HepG2 (cell line): ENCODE data around the gene PLCG2. TPM values are rescaled to one million over a fixed set of nuclear protein-coding genes. Genes with fewer than 3 reads are reported as not detected.

Source experiments
- ATAC-seq: fragments of 200-7000 bp; cut with Tn5 transposase; 3 replicates; pipeline ENCODE4 v1.9.1; 2020; ENCODE audit warnings: mild to moderate bottlenecking, moderate library complexity
- BruUV-seq: library from RNA; stranded (reverse); fragments of 400-500 nt; replicated peaks from 2 replicates; lab custom pipeline; 2021; lab: Mats Ljungman, UMichigan
- CTCF ChIA-PET: fragments of 300-600 bp; formaldehyde crosslinking; extraction: SDS; loops from one replicate; lab custom pipeline; 2021; ENCODE audit warnings: low total read pairs, inconsistent platforms, low intra/inter-chr PET ratio; lab: Yijun Ruan, JAX
- POLR2A ChIA-PET: fragments of 350-600 bp; sonication (Branson Sonifier 250); formaldehyde crosslinking; loops from one replicate; lab custom pipeline; 2020; ENCODE audit warnings: antibody characterized with exemption, inconsistent platforms; lab: Yijun Ruan, JAX
- DNase-seq: peaks from one replicate; pipeline ENCODE4 v3.0.0-alpha.2; 2015; ENCODE audit warnings: low spot score
- FAIRE-seq: peaks from 3 replicates; lab custom pipeline; 2011; peaks lifted over from hg19 to GRCh38; lab: Jason Lieb, UNC
- H2AFZ ChIP-seq: one replicate; pipeline ENCODE4 v1.6.1; 2011; ENCODE audit warnings: low read length, inconsistent platforms
- H3K27ac ChIP-seq: fragments of 300-600 bp; 3 replicates; pipeline ENCODE4 v1.8.0; 2011; ENCODE audit warnings: mixed run types, mild to moderate bottlenecking, mixed read lengths, low read length, inconsistent platforms; ENCODE audit not compliant: insufficient read depth; ENCODE audit errors: extremely low read length
- H3K27me3 ChIP-seq, 2 experiments: fragments of 200-600 bp in 1 of 2; 2 replicates in 1 of 2; 3 replicates in 1 of 2; pipeline versions ENCODE4 v1.6.0 to v1.8.0; 2011; ENCODE audit warnings: low read length in 2 of 2, mild to moderate bottlenecking in 2 of 2, moderate library complexity in 2 of 2, inconsistent platforms in 1 of 2; ENCODE audit not compliant: insufficient read depth in 2 of 2, control insufficient read depth in 1 of 2
- H3K36me3 ChIP-seq, 2 experiments: fragments of 200-600 bp in 1 of 2; replicated peaks in 1 of 2; 2 replicates in 1 of 2; 3 replicates in 1 of 2; pipeline versions ENCODE4 v1.5.1 to v1.8.0; 2011; ENCODE audit warnings: low read length in 2 of 2, inconsistent platforms in 1 of 2; ENCODE audit not compliant: insufficient read depth in 2 of 2, control insufficient read depth in 1 of 2
- H3K4me1 ChIP-seq: 2 replicates; pipeline ENCODE4 v1.5.1; 2012; ENCODE audit warnings: low read length, inconsistent platforms; ENCODE audit not compliant: insufficient read depth
- H3K4me2 ChIP-seq: 2 replicates; pipeline ENCODE4 v1.6.0; 2011; ENCODE audit warnings: low read depth, low read length, inconsistent platforms
- H3K4me3 ChIP-seq, 3 experiments: fragments of 200-600 bp in 1 of 3; sonication (generic), shearing (Covaris generic) in 1 of 3; replicated peaks in 1 of 3; 2 replicates each; pipeline ENCODE4 v1.5.1; 2011 to 2016; ENCODE audit warnings: low read length in 3 of 3, inconsistent platforms in 2 of 3, low read depth in 2 of 3, mild to moderate bottlenecking in 2 of 3, control low read depth in 1 of 3, mixed read lengths in 1 of 3; ENCODE audit not compliant: insufficient read depth in 1 of 3
- H3K79me2 ChIP-seq: one replicate; pipeline ENCODE4 v1.6.1; 2011; ENCODE audit warnings: low read length, inconsistent platforms; ENCODE audit not compliant: insufficient read depth
- H3K9ac ChIP-seq: 2 replicates; pipeline ENCODE4 v1.6.0; 2011; ENCODE audit warnings: mild to moderate bottlenecking, low read depth, low read length, inconsistent platforms; ENCODE audit not compliant: insufficient read depth
- H3K9me3 ChIP-seq: 2 replicates; pipeline ENCODE4 v1.5.1; 2012; ENCODE audit warnings: mild to moderate bottlenecking, low read length
- H4K20me1 ChIP-seq: 2 replicates; pipeline ENCODE4 v1.6.0; 2011; ENCODE audit warnings: inconsistent platforms, mild to moderate bottlenecking, low read length, moderate library complexity; ENCODE audit not compliant: insufficient read depth
- ADNP ChIP-seq: sonication (generic); formaldehyde crosslinking; IDR thresholded peaks from 2 replicates; pipeline ENCODE4 v1.4.0; 2020; ENCODE audit warnings: missing genetic modification reagents
- ATF7 ChIP-seq, 2 experiments: fragments of 450-650 bp in 1 of 2; sonication (generic) in 1 of 2; formaldehyde crosslinking in 1 of 2; IDR thresholded peaks; 2 replicates each; pipeline versions ENCODE4 v1.4.0 to v1.6.1; 2016 to 2020; ENCODE audit warnings: antibody characterized with exemption in 1 of 2, mild to moderate bottlenecking in 1 of 2, missing genetic modification reagents in 1 of 2
- CREB1 ChIP-seq, 2 experiments: fragments of 450-650 bp in 1 of 2; IDR thresholded peaks; 2 replicates each; pipeline ENCODE4 v1.6.1; 2016 to 2017; ENCODE audit warnings: control low read depth in 1 of 2, mild to moderate bottlenecking in 1 of 2, missing compliant biosample characterization in 1 of 2, missing genetic modification characterization in 1 of 2
- NRL ChIP-seq: sonication (generic); formaldehyde crosslinking; IDR thresholded peaks from 2 replicates; pipeline ENCODE4 v1.5.0; 2020; ENCODE audit warnings: missing genetic modification reagents, mild to moderate bottlenecking, moderate library complexity, borderline replicate concordance
- ZFP36 ChIP-seq: fragments of 150-350 bp; IDR thresholded peaks from 2 replicates; pipeline ENCODE4 v1.6.1; 2018; ENCODE audit warnings: borderline replicate concordance, low read length, low read depth; ENCODE audit not compliant: partially characterized antibody
- WGBS: methylation state at CpG from one replicate; pipeline ENCODE4 v1.1.6; 2017; ENCODE audit warnings: low lambda C conversion rate; 5-methylcytosine and 5-hydroxymethylcytosine counted together
- in situ Hi-C: cut with HindIII; loops from 2 replicates; pipeline ENCODE4 v1.10.0; 2017; ENCODE audit warnings: low pct_unique_long_range_greater_than_20kb; ENCODE audit not compliant: extremely low pct_ligation_motif_present
- intact Hi-C: fragments of 100-400 bp; cut with micrococcal nuclease; formaldehyde crosslinking; loops from one replicate; pipeline ENCODE4 v1.10.0; 2022; ENCODE audit not compliant: unreplicated experiment
- polyA plus RNA-seq, 8 experiments: library from polyadenylated mRNA; depleted of rRNA in 3 of 8; stranded (reverse) in 7 of 8; unstranded in 1 of 8; fragments of >200 nt; fragmentation: Illumina TruSeq in 4 of 8; extraction: Trizol in 4 of 8; gene quantifications; 2 replicates each; pipeline versions ENCODE4 v1.2.1 to v1.2.3, GENCODE V29; 2011 to 2016; ENCODE audit warnings: low read depth in 4 of 8, missing spikeins in 1 of 8, mixed read lengths in 1 of 8; ENCODE audit not compliant: insufficient read depth in 1 of 8
- total RNA-seq, 5 experiments: library from RNA; depleted of rRNA; stranded (reverse); fragments of >200 nt; fragmentation: Illumina TruSeq; extraction: Trizol; gene quantifications; 2 replicates each; pipeline ENCODE4 v1.2.3, GENCODE V29; 2016; ENCODE audit warnings: low read depth in 1 of 5
- TF ChIP-seq, protein P1 (sequence below): sonication (generic); formaldehyde crosslinking; IDR thresholded peaks from 2 replicates; pipeline ENCODE4 v1.4.0; 2020; ENCODE audit warnings: mild to moderate bottlenecking, missing genetic modification reagents, borderline replicate concordance

PLCG2 gene
- total and polyA plus RNA-seq, 2 of the 13 experiments (the other 11 are each of a cell fraction or from before 2014, with no cell fraction given) = 0.13 to 0.18 TPM

GRCh38 chr16:81790277-81790676 is 11.2 kb downstream of the PLCG2 start:
- no peak overlapping the region for H2AFZ ChIP-seq
- intact Hi-C loops = no loop called here
- no peaks in the 10 kb centered on the region for H4K20me1 ChIP-seq
- no peak for DNase-seq
- CTCF ChIA-PET = no interaction called here
- no peak for FAIRE-seq
- H3K36me3 ChIP-seq = no peaks in the 10 kb centered on the region
- peaks cover 0 to 22% of the 10 kb centered on the region in 2 experiments; a peak in 2 of 5 replicates for H3K27me3 ChIP-seq
- TF ChIP-seq NRL (CRISPR knock-in tag) = no peak
- TF ChIP-seq ATF7 (IDR thresholded peaks at IDR 0.05) = peak; percentile 38; the same call in 1 of the 2 replicates
- no peak for TF ChIP-seq ATF7 (CRISPR knock-in tag; IDR thresholded peaks at IDR 0.05)
- TF ChIP-seq, protein P1, sequence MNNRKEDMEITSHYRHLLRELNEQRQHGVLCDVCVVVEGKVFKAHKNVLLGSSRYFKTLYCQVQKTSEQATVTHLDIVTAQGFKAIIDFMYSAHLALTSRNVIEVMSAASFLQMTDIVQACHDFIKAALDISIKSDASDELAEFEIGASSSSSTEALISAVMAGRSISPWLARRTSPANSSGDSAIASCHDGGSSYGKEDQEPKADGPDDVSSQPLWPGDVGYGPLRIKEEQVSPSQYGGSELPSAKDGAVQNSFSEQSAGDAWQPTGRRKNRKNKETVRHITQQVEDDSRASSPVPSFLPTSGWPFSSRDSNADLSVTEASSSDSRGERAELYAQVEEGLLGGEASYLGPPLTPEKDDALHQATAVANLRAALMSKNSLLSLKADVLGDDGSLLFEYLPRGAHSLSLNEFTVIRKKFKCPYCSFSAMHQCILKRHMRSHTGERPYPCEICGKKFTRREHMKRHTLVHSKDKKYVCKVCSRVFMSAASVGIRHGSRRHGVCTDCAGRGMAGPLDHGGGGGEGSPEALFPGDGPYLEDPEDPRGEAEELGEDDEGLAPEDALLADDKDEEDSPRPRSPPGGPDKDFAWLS (CRISPR knock-in tag) = no peak
- no peak for TF ChIP-seq ZFP36
- no peak for TF ChIP-seq ADNP (CRISPR knock-in tag)
- TF ChIP-seq CREB1 (IDR thresholded peaks at IDR 0.05) = peak; percentile 35; the same call in 1 of the 2 replicates
- TF ChIP-seq CREB1 (CRISPR knock-in tag; IDR thresholded peaks at IDR 0.05) = no peak
- no peaks in the 10 kb centered on the region for H3K9me3 ChIP-seq
- no TSS peak for BruUV-seq
- H3K79me2 ChIP-seq = no peaks in the 10 kb centered on the region
- no peak overlapping the region for H3K27ac ChIP-seq
- in situ Hi-C loops = no loop called here
- H3K4me2 ChIP-seq = no peak overlapping the region
- POLR2A ChIA-PET = no interaction called here
- WGBS = 33% methylated on average over 4 of the region's 5 CpGs
- H3K4me3 ChIP-seq = no peak overlapping the region
- no peak overlapping the region for H3K9ac ChIP-seq
- ATAC-seq = no peak
- no peaks in the 10 kb centered on the region for H3K4me1 ChIP-seq
